Esophagus muscularis mucosa (tissue), 3 donors: ENCODE data around the gene NUDT3.

Experiments used
- CTCF ChIP-seq, 3 experiments: fragments of 200-600 bp in 2 of 3; fragments of 450-650 bp in 1 of 3; sonication (generic) in 2 of 3; IDR thresholded peaks; one replicate each; pipeline ENCODE4 v1.5.1; 2017 to 2019; ENCODE audit warnings: antibody characterized with exemption in 3 of 3, mild to moderate bottlenecking in 2 of 3, moderate library complexity in 1 of 3
- POLR2A ChIP-seq: fragments of 450-650 bp; IDR thresholded peaks from one replicate; pipeline ENCODE4 v1.6.1; 2017; ENCODE audit warnings: antibody characterized with exemption, moderate library complexity, mild to moderate bottlenecking, low read depth

- TF ChIP-seq CTCF (IDR thresholded peaks at IDR 0.05) = no peak
- TF ChIP-seq POLR2A = no peak
These were observed 153.6 kb downstream of the NUDT3 start for GRCh38 chr6:34238585-34239499.
